Mucosa of rectum (tissue), 2 donors: ENCODE data around the gene IP6K3.

Experiments used
- H3K27ac ChIP-seq, 2 donors: one replicate each; pipeline ENCODE4 v1.7.0; 2013; ENCODE audit warnings: inconsistent platforms in 2 of 2, low read depth in 2 of 2, low read length in 2 of 2
- H3K27me3 ChIP-seq, 2 donors: one replicate each; pipeline ENCODE4 v1.7.0; 2013; ENCODE audit warnings: low read length in 2 of 2; ENCODE audit not compliant: control insufficient read depth in 2 of 2, insufficient read depth in 2 of 2
- H3K36me3 ChIP-seq, 2 donors: one replicate each; pipeline ENCODE4 v1.7.0; 2013; ENCODE audit warnings: low read length in 2 of 2; ENCODE audit not compliant: control insufficient read depth in 2 of 2, insufficient read depth in 2 of 2
- H3K4me1 ChIP-seq, 2 donors: one replicate each; pipeline ENCODE4 v1.7.0; 2013; ENCODE audit warnings: low read length in 2 of 2, mild to moderate bottlenecking in 1 of 2; ENCODE audit not compliant: control insufficient read depth in 2 of 2, insufficient read depth in 2 of 2
- H3K4me3 ChIP-seq, 2 donors: one replicate each; pipeline ENCODE4 v1.7.0; 2013; ENCODE audit warnings: low read length in 2 of 2
- H3K9ac ChIP-seq, 2 donors: one replicate each; pipeline ENCODE4 v1.7.0; 2013; ENCODE audit warnings: low read length in 2 of 2, low read depth in 1 of 2, mild to moderate bottlenecking in 1 of 2
- H3K9me3 ChIP-seq, 2 donors: one replicate each; pipeline ENCODE4 v1.7.0; 2013; ENCODE audit warnings: low read length in 2 of 2; ENCODE audit not compliant: control insufficient read depth in 2 of 2
- donor health status: healthy.
- donor health status: Normal muscosa, but diverticular disease.

Gene IP6K3

DNA sequence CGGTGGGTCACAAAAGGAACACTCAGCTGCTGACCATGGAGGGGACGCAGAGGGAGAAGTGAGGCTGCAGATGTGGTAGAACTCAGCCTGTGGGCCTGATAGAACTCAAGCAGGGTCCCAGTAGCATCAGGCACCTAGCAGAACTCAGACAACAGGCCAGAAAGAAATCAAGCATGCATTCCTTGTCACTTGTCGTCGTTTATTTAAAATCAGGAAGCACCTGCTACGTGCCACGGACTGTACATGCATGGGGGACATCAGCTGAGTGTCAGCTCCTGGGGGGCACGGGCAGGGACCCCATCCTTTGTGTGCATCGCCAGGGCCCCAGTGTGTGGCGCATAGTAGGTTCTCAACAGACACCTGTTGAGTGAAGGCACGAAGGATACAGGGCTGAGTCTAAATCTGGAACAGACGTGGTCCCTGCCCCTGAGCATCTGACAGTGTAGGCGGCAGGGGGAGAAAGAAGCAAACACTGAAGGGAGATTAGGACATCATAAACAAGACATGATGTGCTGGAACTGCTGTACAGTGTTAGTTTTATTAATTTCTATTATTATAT, 67.7 kb downstream of the IP6K3 start:
- Histone ChIP-seq H3K9ac (no peak overlapping the region), H3K9me3 (no peaks in the 10 kb centered on the region), H3K27ac (no peak overlapping the region), H3K27me3 (no peaks in the 10 kb centered on the region), H3K4me3 (no peak overlapping the region), H3K4me1 (no peaks in the 10 kb centered on the region), H3K36me3 (peaks cover 78 to 81% of the 10 kb centered on the region in 2 donors)

DNA sequence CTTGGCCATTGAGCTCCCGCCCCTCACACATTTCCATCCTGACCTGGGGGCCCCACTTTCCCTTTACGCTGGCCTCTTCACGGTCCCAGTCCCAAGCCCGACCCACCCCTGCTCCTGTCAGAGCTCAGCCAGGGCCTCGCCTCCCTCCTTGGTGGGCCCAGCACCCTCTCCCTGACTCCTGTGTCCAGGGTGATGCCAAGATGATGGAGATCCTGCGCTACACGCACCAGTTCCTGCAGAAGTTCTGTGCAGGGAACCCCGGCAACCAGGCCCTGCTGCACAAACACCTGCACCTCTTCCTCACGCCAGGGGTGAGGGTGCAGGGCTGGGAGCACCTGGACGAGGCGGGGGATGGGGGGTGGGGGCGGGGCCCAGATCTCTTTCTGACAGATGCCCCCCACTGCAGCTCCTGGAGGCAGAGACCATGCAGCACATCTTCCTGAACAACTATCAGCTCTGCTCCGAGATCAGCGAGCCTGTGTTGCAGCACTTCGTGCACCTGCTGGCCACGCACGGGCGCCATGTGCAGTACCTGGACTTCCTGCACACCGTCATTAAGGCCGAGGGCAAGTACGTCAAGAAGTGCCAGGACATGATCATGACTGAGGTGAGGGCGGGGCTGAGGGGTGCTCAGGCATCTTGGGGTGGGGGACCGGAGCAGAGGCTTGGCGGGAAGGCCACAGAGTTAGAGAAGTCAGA, 68.3 kb downstream of the IP6K3 start:
- Histone ChIP-seq H3K4me1 (no peaks in the 10 kb centered on the region), H3K4me3 (no peak overlapping the region), H3K27me3 (no peaks in the 10 kb centered on the region), H3K9me3 (no peaks in the 10 kb centered on the region), H3K9ac (no peak overlapping the region), H3K36me3 (peaks cover 78 to 81% of the 10 kb centered on the region in 2 donors), H3K27ac (no peak overlapping the region)

DNA sequence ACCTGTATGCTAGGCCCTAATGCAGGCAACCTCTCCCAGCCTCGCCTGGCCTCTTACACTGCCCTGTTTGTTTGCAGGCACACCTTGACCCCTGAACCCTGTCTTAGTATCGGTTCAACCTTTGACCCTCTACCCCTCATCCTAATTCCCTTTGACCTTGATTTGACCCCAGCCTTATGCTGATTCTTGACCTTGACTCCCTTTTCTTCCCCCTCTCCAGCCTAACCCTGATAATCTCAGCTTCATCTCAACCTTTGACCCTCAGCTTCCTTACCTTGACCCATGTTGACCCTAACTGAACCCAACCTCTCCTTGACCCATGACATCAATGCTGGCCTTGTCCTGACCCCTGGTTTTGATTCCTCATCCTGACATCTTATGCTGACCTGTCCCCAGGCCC, 69.0 kb downstream of the IP6K3 start:
- Histone ChIP-seq H3K4me1 (no peaks in the 10 kb centered on the region), H3K27ac (no peak overlapping the region), H3K4me3 (no peak overlapping the region), H3K36me3 (peaks cover 78 to 83% of the 10 kb centered on the region in 2 donors), H3K9ac (no peak overlapping the region), H3K9me3 (no peaks in the 10 kb centered on the region), H3K27me3 (no peaks in the 10 kb centered on the region)

DNA sequence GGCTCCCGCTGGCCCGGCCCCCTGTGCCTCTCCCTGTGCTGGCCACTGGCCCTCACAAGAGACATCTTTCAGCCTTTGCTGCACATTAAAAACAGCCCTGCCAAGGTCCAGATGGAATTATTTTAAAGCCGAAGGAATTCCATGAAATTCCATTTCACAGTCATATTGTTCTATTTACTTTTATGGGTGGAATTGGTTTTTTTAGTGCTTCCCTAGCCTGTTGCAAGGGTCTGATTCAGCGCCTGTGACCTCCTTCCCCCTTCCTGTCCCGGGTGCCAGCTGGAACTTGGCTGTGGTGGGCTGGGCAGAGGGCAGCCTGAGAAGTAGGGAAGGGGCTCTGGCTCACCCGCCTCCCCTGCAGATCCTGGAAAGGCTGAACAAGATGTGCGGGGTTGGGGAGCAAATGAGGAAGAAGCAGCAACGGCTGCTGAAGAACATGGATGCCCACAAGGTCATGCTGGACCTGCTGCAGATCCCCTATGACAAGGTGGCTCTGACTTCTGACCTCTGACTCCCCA, 69.5 kb downstream of the IP6K3 start:
- H3K27ac ChIP-seq = no peak overlapping the region
- no peak overlapping the region for H3K9ac ChIP-seq
- no peaks in the 10 kb centered on the region for H3K4me1 ChIP-seq
- H3K4me3 ChIP-seq = no peak overlapping the region
- peaks cover 78 to 79% of the 10 kb centered on the region in 2 donors for H3K36me3 ChIP-seq
- no peaks in the 10 kb centered on the region for H3K27me3 ChIP-seq
- no peaks in the 10 kb centered on the region for H3K9me3 ChIP-seq

DNA sequence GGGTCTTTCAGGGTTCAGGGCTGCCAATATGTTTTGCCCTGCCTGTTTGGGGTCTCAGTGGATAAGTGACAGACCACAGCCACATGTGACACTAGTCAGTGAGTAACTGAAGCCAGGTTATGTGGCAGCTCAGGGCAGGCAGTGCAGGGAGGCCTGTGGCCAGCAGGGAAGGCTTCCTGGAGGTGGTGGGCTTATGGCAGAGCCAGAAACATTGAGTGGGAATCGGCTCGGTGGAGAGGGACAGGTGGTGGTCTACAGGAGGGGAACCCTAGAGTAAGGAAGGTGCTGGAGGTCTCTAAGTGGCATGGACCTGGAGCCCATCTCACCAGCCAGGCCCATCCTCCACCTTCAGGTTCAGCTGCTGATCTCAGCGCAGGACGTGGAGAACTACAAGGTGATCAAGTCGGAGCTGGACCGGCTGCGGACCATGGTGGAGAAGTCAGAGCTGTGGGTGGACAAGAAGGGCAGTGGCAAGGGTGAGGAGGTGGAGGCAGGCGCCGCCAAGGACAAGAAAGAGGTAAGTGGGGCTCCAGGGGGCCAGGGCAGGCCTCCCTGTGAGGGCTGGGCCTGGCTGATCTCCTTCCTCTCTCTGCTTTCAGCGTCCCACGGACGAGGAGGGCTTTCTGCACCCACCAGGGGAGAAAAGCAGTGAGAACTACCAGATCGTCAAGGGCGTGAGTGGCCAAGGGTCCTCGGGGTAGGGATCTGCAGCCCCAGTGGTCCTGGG, 70.1 kb downstream of the IP6K3 start:
- H3K27ac ChIP-seq = no peak overlapping the region
- no peak overlapping the region for H3K4me3 ChIP-seq
- no peak overlapping the region for H3K9ac ChIP-seq
- no peaks in the 10 kb centered on the region for H3K4me1 ChIP-seq
- no peaks in the 10 kb centered on the region for H3K27me3 ChIP-seq
- H3K9me3 ChIP-seq = no peaks in the 10 kb centered on the region
- H3K36me3 ChIP-seq = peaks cover 79 to 81% of the 10 kb centered on the region in 2 donors

DNA sequence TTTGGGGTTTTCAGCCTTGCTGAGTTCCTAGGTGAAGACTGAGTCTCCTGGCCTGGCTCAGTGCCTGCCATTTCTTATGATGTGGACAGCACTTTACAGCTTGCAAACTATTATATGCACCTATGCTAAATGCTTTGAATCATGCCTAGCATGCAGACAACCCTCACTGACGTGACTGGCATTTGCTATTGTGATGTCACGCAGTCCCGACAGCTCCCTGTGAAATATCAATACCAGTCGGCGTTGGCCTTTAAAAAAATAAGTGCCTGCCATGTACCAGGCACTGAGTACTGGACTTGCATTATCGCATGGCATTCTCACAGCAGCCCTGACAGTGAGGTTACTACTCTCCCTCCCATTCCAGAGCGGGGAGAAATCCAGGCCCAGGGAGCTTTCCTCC, 70.7 kb downstream of the IP6K3 start:
- Histone ChIP-seq H3K36me3 (peaks cover 80 to 83% of the 10 kb centered on the region in 2 donors), H3K4me1 (no peaks in the 10 kb centered on the region), H3K4me3 (no peak overlapping the region), H3K27ac (no peak overlapping the region), H3K27me3 (no peaks in the 10 kb centered on the region), H3K9ac (no peak overlapping the region), H3K9me3 (no peaks in the 10 kb centered on the region)

DNA sequence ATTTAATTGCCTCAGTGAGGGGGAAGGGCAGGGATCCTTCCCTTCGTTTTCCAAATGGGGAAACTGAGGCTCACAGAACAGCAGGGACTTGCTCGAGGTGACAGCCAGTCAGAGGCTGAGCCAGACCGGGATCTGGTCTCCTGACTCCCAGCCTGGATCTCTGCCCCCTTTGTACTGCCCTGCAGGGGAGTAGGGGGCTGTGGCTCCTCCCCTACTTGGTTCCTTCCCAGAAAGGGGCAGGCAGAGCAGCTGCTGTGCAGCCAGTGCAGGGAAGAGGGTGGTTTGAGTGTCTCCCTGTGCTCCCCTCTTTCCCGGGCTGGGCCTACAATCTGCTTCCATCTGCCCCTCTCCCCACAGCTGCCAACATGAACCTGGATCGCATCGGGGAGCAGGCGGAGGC, 72.9 kb downstream of the IP6K3 start:
- no peaks in the 10 kb centered on the region for H3K27me3 ChIP-seq
- H3K4me3 ChIP-seq = no peak overlapping the region
- no peaks in the 10 kb centered on the region for H3K9me3 ChIP-seq
- H3K9ac ChIP-seq = no peak overlapping the region
- H3K27ac ChIP-seq = no peak overlapping the region
- peaks cover 79 to 86% of the 10 kb centered on the region in 2 donors for H3K36me3 ChIP-seq
- peaks cover 0 to under 1% of the 10 kb centered on the region in 2 donors for H3K4me1 ChIP-seq

DNA sequence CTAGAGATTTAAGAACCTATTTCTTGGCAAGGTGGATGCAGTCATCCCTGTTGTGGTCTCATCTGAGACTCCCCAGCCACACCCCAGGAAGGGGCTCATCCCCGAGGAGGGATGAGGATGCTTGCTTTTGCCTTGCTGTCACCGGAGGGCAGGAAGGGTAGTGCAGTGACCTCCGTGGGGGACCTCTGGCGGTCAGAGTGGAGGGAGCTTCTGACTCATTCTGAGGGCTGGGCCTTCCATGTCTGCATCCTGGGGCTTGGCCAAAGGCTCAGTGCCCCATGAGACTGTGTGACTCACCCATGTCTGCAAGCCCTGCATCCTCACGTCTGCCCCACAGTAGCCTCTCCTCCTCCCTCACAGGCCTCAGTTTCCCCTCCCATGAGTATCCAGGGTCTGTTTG, 73.9 kb downstream of the IP6K3 start:
- Histone ChIP-seq H3K36me3 (peaks cover 81 to 86% of the 10 kb centered on the region in 2 donors), H3K4me1 (peaks cover 0 to 3% of the 10 kb centered on the region in 2 donors), H3K9me3 (no peaks in the 10 kb centered on the region), H3K9ac (no peak overlapping the region), H3K27me3 (no peaks in the 10 kb centered on the region), H3K4me3 (no peak overlapping the region), H3K27ac (no peak overlapping the region)

DNA sequence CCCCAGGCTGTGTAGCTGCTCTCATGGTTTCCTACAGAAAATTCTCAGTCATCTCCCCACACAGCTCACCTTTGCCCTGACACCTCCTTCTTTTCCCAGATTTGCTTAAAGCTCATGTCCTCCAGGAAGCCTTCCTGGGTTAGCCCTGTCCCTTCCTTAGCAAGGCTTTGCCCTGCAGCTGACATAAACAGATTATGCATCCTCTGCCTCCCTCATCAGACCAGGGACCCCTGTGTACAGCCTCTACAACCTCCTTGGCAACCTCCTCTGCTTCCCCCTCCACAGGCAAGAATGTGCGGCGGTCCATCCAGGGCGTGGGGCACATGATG, 75.0 kb downstream of the IP6K3 start:
- Histone ChIP-seq H3K4me3 (no peak overlapping the region), H3K36me3 (peaks cover 82 to 86% of the 10 kb centered on the region in 2 donors), H3K27ac (no peak overlapping the region)

More for the DNA sequence above, 75.0 kb downstream of the IP6K3 start:
- no peaks in the 10 kb centered on the region for H3K9me3 ChIP-seq
- no peaks in the 10 kb centered on the region for H3K27me3 ChIP-seq
- no peak overlapping the region for H3K9ac ChIP-seq
- H3K4me1 ChIP-seq = peaks cover 0 to 3% of the 10 kb centered on the region in 2 donors
